HG03280 (cell line): Measurements from ENCODE around the gene PRSS56.
"Not testable (repeated sequence)": the region's sequence is repeated elsewhere in the genome, so short reads cannot be mapped to it uniquely, and the experiment has no call there.

Experiments used
- ATAC-seq: cut with Tn5 transposase; IDR thresholded peaks from one replicate; pipeline ENCODE4 v1.9.1; 2021; ENCODE audit warnings: mild to moderate bottlenecking, moderate library complexity; ENCODE audit not compliant: unreplicated experiment

Gene PRSS56

GRCh38 chr2:232524771-232525170, 4.6 kb downstream of the PRSS56 start:
- ATAC-seq = no peak

GRCh38 chr2:232525199-232525598, 5.0 kb downstream of the PRSS56 start:
- ATAC-seq = no peak

- ATAC-seq = no peak
Observed at GRCh38 chr2:232525791-232526371, 5.7 kb downstream of the PRSS56 start, which contains the start of gene CHRND. Gene CHRND, plus strand, starts transcription at chr2:232526160. Its CDS starts 56 bp downstream, at chr2:232526216.

GRCh38 chr2:232526372-232526941, 6.3 kb downstream of the PRSS56 start:
- ATAC-seq = no peak

GRCh38 chr2:232527905-232528470, 7.8 kb downstream of the PRSS56 start:
- no peak for ATAC-seq

GRCh38 chr2:232528746-232529460, 8.7 kb downstream of the PRSS56 start:
- no peak for ATAC-seq

- ATAC-seq = no peak
Observed at GRCh38 chr2:232529806-232530547, 9.8 kb downstream of the PRSS56 start.

GRCh38 chr2:232530626-232531260, 10.6 kb downstream of the PRSS56 start:
- no peak for ATAC-seq

GRCh38 chr2:232532419-232532818, 12.2 kb downstream of the PRSS56 start:
- ATAC-seq = no peak

- not testable (repeated sequence) for ATAC-seq
Observed at GRCh38 chr2:232532821-232533220, 12.6 kb downstream of the PRSS56 start.

- no peak for ATAC-seq
Observed at GRCh38 chr2:232533944-232534710, 13.9 kb downstream of the PRSS56 start.

- ATAC-seq = no peak
Observed at GRCh38 chr2:232534940-232535651, 14.9 kb downstream of the PRSS56 start.

GRCh38 chr2:232535761-232536530, 15.8 kb downstream of the PRSS56 start:
- no peak for ATAC-seq

- no peak for ATAC-seq
Observed at GRCh38 chr2:232537079-232537478, 16.9 kb downstream of the PRSS56 start.

GRCh38 chr2:232537499-232537898, 17.3 kb downstream of the PRSS56 start:
- no peak for ATAC-seq

GRCh38 chr2:232538671-232539070, 18.5 kb downstream of the PRSS56 start:
- ATAC-seq = no peak

- ATAC-seq = no peak
Observed at GRCh38 chr2:232539298-232540231, 19.4 kb downstream of the PRSS56 start, which contains the start of gene CHRNG. Gene CHRNG, plus strand, starts transcription at chr2:232539692. Its CDS starts 56 bp downstream, at chr2:232539748.
